Stimulated activated CD8-positive, alpha-beta memory T cell treated with anti-CD3 and anti-CD28 coated beads, Interleukin-2, amount 100 ng/mL, for 48 hours (primary cell): ENCODE results near the gene SLC22A23.
A peak's percentile ranks its signal among the peaks of the same experiment; 100 is the strongest.

Experiments
- DNase-seq, 2 donors: peaks; one replicate each; pipeline ENCODE4 v3.0.0-alpha.2; 2020; ENCODE audit warnings: low read depth in 2 of 2

The SLC22A23 gene

GRCh38 chr6:3331971-3332370, 124.9 kb downstream of the SLC22A23 start:
- DNase-seq: no peak

GRCh38 chr6:3331494-3331893, 125.4 kb downstream of the SLC22A23 start:
- no peak for DNase-seq

GRCh38 chr6:3330199-3330598, 126.7 kb downstream of the SLC22A23 start:
- no peak for DNase-seq

- DNase-seq: no peak
Measured at GRCh38 chr6:3329393-3330051, 127.3 kb downstream of the SLC22A23 start.

GRCh38 chr6:3328796-3329195, 128.1 kb downstream of the SLC22A23 start:
- no peak for DNase-seq

GRCh38 chr6:3328145-3328544, 128.7 kb downstream of the SLC22A23 start:
- no peak for DNase-seq

DNA sequence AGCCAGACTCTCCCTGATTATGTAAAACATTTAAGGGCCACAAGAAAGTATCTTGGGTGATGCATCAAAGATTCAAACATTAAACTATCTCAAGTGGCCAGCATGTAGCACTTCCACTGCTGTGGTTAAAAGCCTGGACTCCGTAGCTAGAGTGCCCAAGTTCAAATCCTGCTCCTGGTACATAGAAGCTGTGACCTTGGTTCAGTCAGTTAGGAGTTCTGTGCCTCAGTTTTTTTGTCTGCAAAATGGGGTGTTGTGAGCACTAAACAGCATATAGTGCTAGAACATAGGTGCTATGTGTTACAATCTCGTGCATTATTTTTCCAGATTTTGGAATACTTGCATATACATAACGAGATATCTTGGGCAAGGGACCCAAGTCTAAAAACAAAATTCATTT, 129.4 kb downstream of the SLC22A23 start:
- no peak for DNase-seq

- DNase-seq: no peak
Measured at GRCh38 chr6:3326981-3327380, 129.9 kb downstream of the SLC22A23 start.

GRCh38 chr6:3326184-3326971, 130.5 kb downstream of the SLC22A23 start:
- DNase-seq: no peak

GRCh38 chr6:3325210-3325609, 131.6 kb downstream of the SLC22A23 start:
- DNase-seq: no peak

GRCh38 chr6:3324262-3324942, 132.4 kb downstream of the SLC22A23 start:
- DNase-seq: peak; percentile 24 to 29

DNA sequence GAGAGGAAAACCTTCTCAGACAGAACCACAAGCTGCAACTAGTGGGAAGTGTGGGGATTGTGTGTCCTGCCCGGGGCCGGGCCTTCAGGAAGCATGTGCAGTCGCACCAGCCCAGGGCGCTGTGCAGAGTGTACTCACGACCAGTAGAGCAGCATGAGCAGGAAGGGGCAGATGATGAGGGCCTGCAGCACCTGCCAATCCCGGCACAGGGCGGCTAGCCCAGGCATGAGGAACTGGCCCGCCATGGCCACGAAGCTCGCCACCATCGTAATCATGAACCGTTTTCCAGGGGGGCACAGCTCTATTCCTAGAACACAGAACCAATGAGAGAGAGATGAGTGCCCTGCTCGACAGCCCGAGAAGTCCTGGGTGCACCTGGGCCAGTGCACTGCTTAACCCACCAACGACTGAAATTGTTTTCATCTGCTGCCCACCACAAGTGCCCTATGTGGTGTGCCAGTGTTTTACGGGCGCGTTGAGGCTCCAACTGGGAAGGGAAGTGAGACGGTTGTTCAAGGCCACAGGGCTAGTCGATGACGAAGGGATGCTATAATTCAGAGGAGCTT, 133.1 kb downstream of the SLC22A23 start:
- no peak for DNase-seq

DNA sequence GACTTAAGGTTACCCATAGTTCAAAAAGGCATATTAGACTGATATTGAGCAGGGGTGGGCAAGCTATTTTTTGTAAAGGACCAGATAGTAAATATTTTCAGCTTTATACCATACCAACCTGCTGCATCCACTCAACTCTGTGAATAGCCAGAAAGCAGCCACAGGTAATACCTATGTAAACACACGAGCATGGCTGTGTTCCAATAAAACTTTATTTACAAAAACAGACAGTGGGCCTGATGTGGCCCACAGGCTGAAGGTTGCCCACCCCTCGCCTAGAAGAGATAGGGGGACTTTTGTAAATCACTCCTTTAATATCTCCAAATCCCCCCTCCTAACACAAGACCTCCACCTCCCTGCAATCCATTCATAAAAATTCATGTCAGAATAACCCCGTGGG, 133.7 kb downstream of the SLC22A23 start:
- DNase-seq: no peak

GRCh38 chr6:3322366-3322890, 134.4 kb downstream of the SLC22A23 start:
- DNase-seq: no peak

GRCh38 chr6:3321875-3322274, 135.0 kb downstream of the SLC22A23 start:
- no peak for DNase-seq

DNA sequence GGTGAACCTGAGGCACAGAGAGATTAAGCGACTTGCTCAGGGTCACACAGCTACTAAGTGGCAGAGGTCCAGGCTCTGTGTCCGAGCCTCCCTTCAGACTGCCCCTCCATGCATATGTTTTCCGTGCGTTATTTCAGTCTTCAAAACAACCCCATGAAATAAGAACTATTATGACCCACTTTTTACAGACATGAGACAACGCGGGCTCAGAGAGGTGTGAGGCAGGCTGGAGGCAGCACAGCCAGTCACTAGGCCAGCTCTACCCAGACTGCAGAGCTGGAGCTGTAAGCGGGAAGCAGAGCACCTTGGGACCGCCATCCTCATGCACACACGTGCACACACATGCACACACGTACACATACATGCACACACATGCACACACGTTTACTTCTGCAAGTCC, 135.8 kb downstream of the SLC22A23 start:
- DNase-seq: no peak

- no peak for DNase-seq
Measured at GRCh38 chr6:3320238-3320811, 136.5 kb downstream of the SLC22A23 start.

DNA sequence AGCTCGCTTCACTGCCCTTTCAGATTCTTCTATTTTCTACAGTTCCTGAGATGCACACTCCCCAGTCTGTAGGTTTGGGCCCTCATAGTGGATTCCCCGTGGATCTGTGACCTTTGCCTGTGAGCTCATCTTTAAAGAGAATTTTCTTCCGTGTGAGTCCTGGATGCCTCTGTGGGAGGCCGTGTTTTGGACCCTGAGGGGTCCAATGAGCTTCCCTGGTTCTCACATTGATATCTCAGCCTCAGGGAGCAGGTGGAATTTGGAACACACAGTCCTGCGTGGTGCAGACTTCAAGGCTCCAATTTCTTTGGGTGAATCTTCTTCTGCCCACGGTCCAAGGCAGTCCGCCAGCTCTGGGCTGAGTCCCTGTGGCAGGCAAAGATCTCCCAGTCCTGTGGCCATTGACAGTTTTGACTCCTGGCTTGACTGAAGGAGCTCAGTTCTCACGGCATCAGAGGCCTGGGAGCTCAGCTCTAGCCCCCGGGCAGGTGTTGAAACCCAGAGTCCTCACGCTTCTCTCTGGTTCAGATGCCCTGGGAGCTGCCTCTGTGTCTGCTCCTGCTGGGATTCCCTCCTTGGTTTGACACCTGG, 137.1 kb downstream of the SLC22A23 start:
- no peak for DNase-seq

DNA sequence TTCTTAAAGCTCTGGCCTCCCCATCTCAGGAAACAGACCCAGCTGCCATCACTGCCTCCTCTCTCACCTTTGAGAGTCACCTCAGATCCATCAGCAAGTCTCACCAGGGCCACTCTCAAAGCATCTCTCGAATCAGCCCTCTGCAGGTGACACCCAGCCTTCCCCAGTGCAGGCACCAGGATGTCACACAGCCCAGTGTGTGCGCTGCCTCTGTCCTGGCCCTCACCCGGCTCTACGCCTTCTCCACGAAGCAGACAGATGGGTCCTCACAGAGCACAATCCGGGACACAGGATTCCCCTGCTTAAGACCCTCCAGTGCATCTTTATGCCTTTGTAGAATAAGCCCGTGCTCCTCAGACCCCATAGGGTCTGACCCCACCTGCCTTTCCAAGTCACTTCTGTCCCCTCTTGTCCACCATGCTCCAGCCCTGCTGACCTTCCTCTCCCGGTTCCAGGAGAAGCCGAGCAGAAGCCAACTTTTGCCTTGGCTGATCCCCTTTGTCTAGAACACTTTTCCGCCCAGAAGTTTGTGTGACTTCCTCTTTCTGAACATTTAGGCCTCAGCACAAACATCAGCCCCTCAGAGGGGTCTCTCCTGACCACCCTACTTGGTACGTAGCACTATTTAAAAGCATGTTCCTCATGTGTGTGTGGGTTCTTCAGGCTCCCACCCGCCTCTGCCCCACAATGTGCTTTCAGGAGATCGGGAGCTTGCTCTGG, 137.9 kb downstream of the SLC22A23 start:
- DNase-seq: no peak

- peak; percentile 21 to 25 for DNase-seq
Measured at GRCh38 chr6:3318226-3318625, 138.6 kb downstream of the SLC22A23 start.

GRCh38 chr6:3317741-3318211, 139.1 kb downstream of the SLC22A23 start:
- DNase-seq: no peak
